Upper lobe of left lung (tissue), 6 donors: ENCODE results near the gene ROS1. TPM values are rescaled to one million over a fixed set of nuclear protein-coding genes. Genes with fewer than 3 reads are reported as not detected.
"Not testable (repeated sequence)": the region's sequence is repeated elsewhere in the genome, so short reads cannot be mapped to it uniquely, and the experiment has no call there.

ENCODE experiments used
- ATAC-seq, 2 donors: fragments of 200-7000 bp; cut with Tn5 transposase; one replicate each; pipeline ENCODE4 v1.9.1; 2022; ENCODE audit warnings: mild to moderate bottlenecking in 2 of 2, moderate library complexity in 2 of 2; ENCODE audit not compliant: low FRiP score in 2 of 2
- DNase-seq, 2 donors: peaks; one replicate each; pipeline ENCODE4 v3.0.0-alpha.2; 2019 to 2020
- H3K27ac ChIP-seq, 4 donors: fragments of 200-600 bp; sonication (generic); one replicate each; pipeline ENCODE4 v1.5.1; 2016 to 2019
- H3K27me3 ChIP-seq, 4 donors: fragments of 200-600 bp; sonication (generic); one replicate each; pipeline ENCODE4 v1.5.1; 2017 to 2019
- H3K36me3 ChIP-seq, 4 donors: fragments of 200-600 bp; sonication (generic); one replicate each; pipeline ENCODE4 v1.5.1; 2016 to 2019
- H3K4me1 ChIP-seq, 4 donors: fragments of 200-600 bp; sonication (generic); one replicate each; pipeline ENCODE4 v1.5.1; 2018 to 2019
- H3K4me3 ChIP-seq, 4 donors: fragments of 200-600 bp; sonication (generic); one replicate each; pipeline ENCODE4 v1.5.1; 2017 to 2019; ENCODE audit warnings: mild to moderate bottlenecking in 2 of 4, moderate library complexity in 1 of 4
- H3K9me3 ChIP-seq, 4 donors: fragments of 200-600 bp; sonication (generic); one replicate each; pipeline ENCODE4 v1.5.1; 2018 to 2019
- CTCF ChIP-seq, 6 experiments: fragments of 450-650 bp in 4 of 6; fragments of 200-600 bp in 2 of 6; sonication (generic) in 2 of 6; IDR thresholded peaks; one replicate each; pipeline ENCODE4 v1.5.1; 2016 to 2019; ENCODE audit warnings: antibody characterized with exemption in 6 of 6
- EP300 ChIP-seq, 4 donors: sonication (generic); formaldehyde crosslinking; IDR thresholded peaks; one replicate each; pipeline ENCODE4 v1.5.1; 2017; ENCODE audit warnings: antibody characterized with exemption in 4 of 4, control low read depth in 2 of 4
- POLR2A ChIP-seq, 4 donors: fragments of 450-650 bp; IDR thresholded peaks; one replicate each; pipeline ENCODE4 v1.5.1; 2016 to 2017; ENCODE audit warnings: antibody characterized with exemption in 4 of 4, mild to moderate bottlenecking in 2 of 4
- POLR2AphosphoS5 ChIP-seq, 2 donors: sonication (generic); formaldehyde crosslinking; IDR thresholded peaks; one replicate each; pipeline ENCODE4 v1.5.1; 2017; ENCODE audit warnings: antibody characterized with exemption in 2 of 2
- WGBS, 2 donors: methylation state at CpG; one replicate each; pipeline ENCODE4 v1.1.5; 2017 to 2018; 5-methylcytosine and 5-hydroxymethylcytosine counted together
- small RNA-seq, 4 donors: library from RNA; depleted of rRNA; stranded (forward); fragments of <200 nt; gene quantifications; one replicate each; pipeline ENCODE3, GENCODE V24; 2016
- total RNA-seq, 6 donors: library from RNA; depleted of rRNA in 4 of 6; stranded (reverse); fragments of >200 nt in 4 of 6; gene quantifications; one replicate each; pipeline versions ENCODE4 v1.1.0 to v1.2.1, GENCODE V29; 2016 to 2021
- donor health status: DM: no; HTN: no; CAD: no; lungs with moderate emphysema.
- donor health status: DM: no; HTN: yes; CAD: no; lungs with severe emphysema.

Gene ROS1
- total RNA-seq, 6 donors from 2014 or later = 39.1 to 190 (median 114) TPM

GRCh38 chr6:117262799-117263198 lies 162.9 kb downstream of the ROS1 start:
- peaks cover 12 to 25% (median 23%) of the 10 kb centered on the region in 4 donors for H3K4me1 ChIP-seq
- no peaks in the 10 kb centered on the region for H3K9me3 ChIP-seq
- peaks cover 0 to 49% (median 15%) of the 10 kb centered on the region in 4 donors for H3K27me3 ChIP-seq
- no peaks in the 10 kb centered on the region for H3K36me3 ChIP-seq
- ATAC-seq (no peak), DNase-seq (no peak)
- WGBS, 2 donors = 28 to 46% methylated on average over 8 of the region's 8 CpGs
- H3K27ac ChIP-seq = no peak overlapping the region
- H3K4me3 ChIP-seq = no peak overlapping the region
- TF ChIP-seq POLR2A (IDR thresholded peaks at IDR 0.05) (no peak), CTCF (IDR thresholded peaks at IDR 0.05) (no peak), EP300 (IDR thresholded peaks at IDR 0.05) (no peak), POLR2AphosphoS5 (IDR thresholded peaks at IDR 0.05) (no peak)

- Histone ChIP-seq H3K36me3 (no peaks in the 10 kb centered on the region), H3K27me3 (no peaks in the 10 kb centered on the region), H3K4me1 (no peaks in the 10 kb centered on the region), H3K27ac (no peak overlapping the region), H3K9me3 (no peaks in the 10 kb centered on the region), H3K4me3 (no peak overlapping the region)
- TF ChIP-seq POLR2A (IDR thresholded peaks at IDR 0.05) (no peak), EP300 (IDR thresholded peaks at IDR 0.05) (no peak), CTCF (IDR thresholded peaks at IDR 0.05) (no peak), POLR2AphosphoS5 (IDR thresholded peaks at IDR 0.05) (no peak)
- 84 to 85% methylated on average over 2 of the region's 2 CpGs for WGBS, 2 donors
- ATAC-seq (no peak), DNase-seq (no peak)
Measured at GRCh38 chr6:117253785-117254184, 172.0 kb downstream of the ROS1 start.

GRCh38 chr6:117244979-117245378 lies 180.8 kb downstream of the ROS1 start:
- H3K27me3 ChIP-seq, H3K36me3 ChIP-seq, H3K4me3 ChIP-seq, H3K4me1 ChIP-seq, H3K9me3 ChIP-seq, H3K27ac ChIP-seq, ATAC-seq: not testable (repeated sequence)
- 91 to 93% methylated on average over 18 to 20 of the region's 20 CpGs for WGBS, 2 donors
- peak in 1 of 2 donors; percentile 51 for DNase-seq

- not testable (repeated sequence) for H3K9me3 ChIP-seq, H3K36me3 ChIP-seq, ATAC-seq, DNase-seq, H3K27me3 ChIP-seq, H3K4me1 ChIP-seq, H3K4me3 ChIP-seq, H3K27ac ChIP-seq
- 68 to 83% methylated on average over 8 to 13 of the region's 13 CpGs for WGBS, 2 donors
Measured at GRCh38 chr6:117244571-117244970, 181.2 kb downstream of the ROS1 start.

Small RNA genes within 50 kb of the gene (small RNA-seq; reads per million reads assigned to genes)
- gene RN7SKP18 = 0 reads per million in 4 donors
- 0 to 0.06 (median 0) reads per million in 4 donors for gene RNU6-253P

Other genes with a start within 250 kb of the ROS1 start
- not detected for gene VGLL2, start 160.4 kb downstream of the ROS1 start, total RNA-seq
- gene DCBLD1, start 56.7 kb upstream of the ROS1 start, total RNA-seq = 10 to 100 TPM; 12.5 to 48.1 (median 19.6) TPM
- gene GOPC, start 176.6 kb upstream of the ROS1 start, total RNA-seq = 10 to 100 TPM in 5 of 6 donors, 1 to 10 TPM in 1; 8.4 to 34.8 (median 19.6) TPM
- 10 to 100 TPM in 4 of 6 donors, 1 to 10 TPM in 2; 8.2 to 37.5 (median 30.0) TPM for gene NUS1, start 249.5 kb upstream of the ROS1 start, total RNA-seq